PC-3 (cell line): Measurements from ENCODE around the gene C22orf39. TPM values are rescaled to one million over a fixed set of nuclear protein-coding genes. Genes with fewer than 3 reads are reported as not detected.

Experiments used
- ATAC-seq: fragments of 200-7000 bp; cut with Tn5 transposase; 2 replicates; pipeline ENCODE4 v1.9.1; 2020; ENCODE audit warnings: mild to moderate bottlenecking, moderate library complexity
- BruUV-seq: library from RNA; stranded (reverse); fragments of 400-500 nt; replicated peaks from 2 replicates; lab custom pipeline; 2021; lab: Mats Ljungman, UMichigan
- CTCF ChIA-PET: fragments of 300-600 bp; sonication (Branson Sonifier 250); formaldehyde crosslinking; loops from one replicate; lab custom pipeline; 2022; ENCODE audit warnings: antibody characterized with exemption; lab: Charles Lee
- POLR2A ChIA-PET: fragments of 300-600 bp; sonication (Branson Sonifier 250); formaldehyde crosslinking; loops from one replicate; lab custom pipeline; 2022; ENCODE audit warnings: antibody characterized with exemption; ENCODE audit not compliant: unreplicated experiment; lab: Charles Lee
- DNase-seq: peaks from one replicate; pipeline ENCODE4 v3.0.0-alpha.2; 2015
- H2AFZ ChIP-seq: fragments of 300-600 bp; sonication (generic); 2 replicates; pipeline ENCODE4 v1.6.0; 2016; ENCODE audit warnings: antibody characterized with exemption, low read length
- H3F3A ChIP-seq: fragments of 300-600 bp; sonication (generic); one replicate; pipeline ENCODE4 v1.6.0; 2017; ENCODE audit warnings: antibody characterized with exemption, low read length, control low read depth, mild to moderate bottlenecking; ENCODE audit not compliant: unreplicated experiment
- H3K27ac ChIP-seq: fragments of 300-600 bp; sonication (generic); 2 replicates; pipeline ENCODE4 v1.5.1; 2016; ENCODE audit warnings: mild to moderate bottlenecking, low read length
- H3K27me3 ChIP-seq: fragments of 300-600 bp; sonication (generic); 2 replicates; pipeline ENCODE4 v1.6.1; 2016; ENCODE audit warnings: low read length, mixed read lengths
- H3K36me3 ChIP-seq: fragments of 300-600 bp; sonication (generic); 2 replicates; pipeline ENCODE4 v1.6.1; 2016; ENCODE audit warnings: low read depth, mixed run types, low read length, mixed read lengths
- H3K4me1 ChIP-seq: fragments of 300-600 bp; sonication (generic); 2 replicates; pipeline ENCODE4 v1.5.1; 2016; ENCODE audit warnings: low read length; ENCODE audit not compliant: insufficient read depth
- H3K4me2 ChIP-seq: fragments of 300-600 bp; sonication (generic); 2 replicates; pipeline ENCODE4 v1.6.0; 2016; ENCODE audit warnings: low read length
- H3K4me3 ChIP-seq: fragments of 300-600 bp; sonication (generic); 2 replicates; pipeline ENCODE4 v1.5.1; 2016; ENCODE audit warnings: mild to moderate bottlenecking, low read length, mixed read lengths
- H3K79me2 ChIP-seq: fragments of 300-600 bp; sonication (generic); 2 replicates; pipeline ENCODE4 v1.6.1; 2017; ENCODE audit warnings: low read length, mixed read lengths
- H3K9ac ChIP-seq: fragments of 300-600 bp; sonication (generic); 2 replicates; pipeline ENCODE4 v1.6.0; 2016; ENCODE audit warnings: mild to moderate bottlenecking, low read length
- H3K9me2 ChIP-seq: fragments of 300-600 bp; sonication (generic); replicated peaks from 2 replicates; pipeline ENCODE4 v1.6.1; 2016; ENCODE audit warnings: mixed run types, low read length, mixed read lengths
- H3K9me3 ChIP-seq: fragments of 300-600 bp; sonication (generic); 2 replicates; pipeline ENCODE4 v1.6.1; 2016; ENCODE audit warnings: low read length, mixed read lengths
- H4K20me1 ChIP-seq: fragments of 300-600 bp; sonication (generic); 2 replicates; pipeline ENCODE4 v1.6.1; 2016; ENCODE audit warnings: low read length, mixed read lengths
- EZH2 ChIP-seq: fragments of 300-600 bp; sonication (generic); IDR thresholded peaks from one replicate; pipeline ENCODE4 v1.6.1; 2017; ENCODE audit warnings: antibody characterized with exemption, mild to moderate bottlenecking, low read length; ENCODE audit not compliant: unreplicated experiment
- EZH2phosphoT487 ChIP-seq: fragments of 300-600 bp; sonication (generic); IDR thresholded peaks from 2 replicates; pipeline ENCODE4 v1.6.1; 2018; ENCODE audit warnings: mild to moderate bottlenecking, antibody characterized with exemption, low read length, borderline replicate concordance
- intact Hi-C: fragments of 100-400 bp; cut with micrococcal nuclease; formaldehyde crosslinking; loops from 2 replicates; pipeline ENCODE4 v1.9.0; 2023
- total RNA-seq: library from RNA; depleted of rRNA; stranded (reverse); fragments of >200 nt; gene quantifications from 2 replicates; pipeline ENCODE4 v1.2.3, GENCODE V29; 2014
- TF ChIP-seq, protein P1 (sequence below): fragments of 300-600 bp; sonication (generic); conservative IDR thresholded peaks from 2 replicates; pipeline ENCODE4 v1.5.1; 2017; ENCODE audit warnings: antibody characterized with exemption, low read depth, mild to moderate bottlenecking, low read length

Gene C22orf39
- total RNA-seq, 1 experiment from 2014 or later: 25.0 TPM

DNA sequence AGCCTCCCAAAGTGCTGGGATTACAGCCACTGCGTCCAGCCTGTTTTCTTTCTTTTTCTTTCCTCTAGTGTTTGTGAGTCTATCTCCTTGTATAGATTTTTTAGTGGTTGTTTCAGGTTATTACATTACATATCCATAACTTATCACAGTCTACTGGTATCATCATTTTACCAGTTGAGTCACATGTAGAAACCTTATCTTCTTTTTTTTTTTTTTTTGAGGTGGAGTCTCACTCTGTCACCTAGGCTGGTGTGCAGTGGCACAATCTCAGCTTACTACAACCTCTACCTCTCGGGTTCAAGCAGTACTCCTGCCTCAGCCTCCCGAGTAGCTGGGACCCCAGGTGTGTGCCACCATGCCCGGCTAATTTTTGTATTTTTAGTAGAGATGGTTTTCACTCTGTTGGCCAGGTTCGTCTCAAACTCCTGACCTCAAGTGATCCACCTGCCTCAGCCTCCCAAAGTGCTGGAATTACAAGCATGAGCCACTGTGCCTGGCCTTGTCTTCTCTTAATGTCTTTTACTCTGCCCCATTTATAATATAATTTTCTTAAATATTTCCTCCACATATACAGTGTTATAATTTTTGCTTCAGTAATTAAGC, 43.2 kb upstream of the C22orf39 start:
- H3K4me2 ChIP-seq: no peak overlapping the region
- H3K9me2 ChIP-seq: no peaks in the 10 kb centered on the region
- ChIA-PET POLR2A (no interaction called here), CTCF (no interaction called here)
- no peaks in the 10 kb centered on the region for H3K9me3 ChIP-seq
- H3K4me3 ChIP-seq: no peak overlapping the region
- ATAC-seq (no peak), DNase-seq (no peak)
- H3K4me1 ChIP-seq: no peaks in the 10 kb centered on the region
- H3K79me2 ChIP-seq: no peaks in the 10 kb centered on the region
- 0 out of 2 replicates have a peak, but pooled peaks cover 3% of the 10 kb centered on the region for H4K20me1 ChIP-seq
- intact Hi-C loops: loop anchor here (10.0 kb wide), 1 partner anchor 224 kb away; the partner anchor contains the start of gene SEPTIN5
- no peak for TF ChIP-seq EZH2phosphoT487
- TF ChIP-seq EZH2: no peak
- TF ChIP-seq, protein P1, sequence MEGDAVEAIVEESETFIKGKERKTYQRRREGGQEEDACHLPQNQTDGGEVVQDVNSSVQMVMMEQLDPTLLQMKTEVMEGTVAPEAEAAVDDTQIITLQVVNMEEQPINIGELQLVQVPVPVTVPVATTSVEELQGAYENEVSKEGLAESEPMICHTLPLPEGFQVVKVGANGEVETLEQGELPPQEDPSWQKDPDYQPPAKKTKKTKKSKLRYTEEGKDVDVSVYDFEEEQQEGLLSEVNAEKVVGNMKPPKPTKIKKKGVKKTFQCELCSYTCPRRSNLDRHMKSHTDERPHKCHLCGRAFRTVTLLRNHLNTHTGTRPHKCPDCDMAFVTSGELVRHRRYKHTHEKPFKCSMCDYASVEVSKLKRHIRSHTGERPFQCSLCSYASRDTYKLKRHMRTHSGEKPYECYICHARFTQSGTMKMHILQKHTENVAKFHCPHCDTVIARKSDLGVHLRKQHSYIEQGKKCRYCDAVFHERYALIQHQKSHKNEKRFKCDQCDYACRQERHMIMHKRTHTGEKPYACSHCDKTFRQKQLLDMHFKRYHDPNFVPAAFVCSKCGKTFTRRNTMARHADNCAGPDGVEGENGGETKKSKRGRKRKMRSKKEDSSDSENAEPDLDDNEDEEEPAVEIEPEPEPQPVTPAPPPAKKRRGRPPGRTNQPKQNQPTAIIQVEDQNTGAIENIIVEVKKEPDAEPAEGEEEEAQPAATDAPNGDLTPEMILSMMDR: no peak
- H3K9ac ChIP-seq: no peak overlapping the region
- H3F3A ChIP-seq: no peaks in the 10 kb centered on the region
- H2AFZ ChIP-seq: no peak overlapping the region
- no TSS peak for BruUV-seq
- H3K27ac ChIP-seq: no peak overlapping the region
- no peaks in the 10 kb centered on the region for H3K27me3 ChIP-seq
- peaks cover 16% of the 10 kb centered on the region for H3K36me3 ChIP-seq

DNA sequence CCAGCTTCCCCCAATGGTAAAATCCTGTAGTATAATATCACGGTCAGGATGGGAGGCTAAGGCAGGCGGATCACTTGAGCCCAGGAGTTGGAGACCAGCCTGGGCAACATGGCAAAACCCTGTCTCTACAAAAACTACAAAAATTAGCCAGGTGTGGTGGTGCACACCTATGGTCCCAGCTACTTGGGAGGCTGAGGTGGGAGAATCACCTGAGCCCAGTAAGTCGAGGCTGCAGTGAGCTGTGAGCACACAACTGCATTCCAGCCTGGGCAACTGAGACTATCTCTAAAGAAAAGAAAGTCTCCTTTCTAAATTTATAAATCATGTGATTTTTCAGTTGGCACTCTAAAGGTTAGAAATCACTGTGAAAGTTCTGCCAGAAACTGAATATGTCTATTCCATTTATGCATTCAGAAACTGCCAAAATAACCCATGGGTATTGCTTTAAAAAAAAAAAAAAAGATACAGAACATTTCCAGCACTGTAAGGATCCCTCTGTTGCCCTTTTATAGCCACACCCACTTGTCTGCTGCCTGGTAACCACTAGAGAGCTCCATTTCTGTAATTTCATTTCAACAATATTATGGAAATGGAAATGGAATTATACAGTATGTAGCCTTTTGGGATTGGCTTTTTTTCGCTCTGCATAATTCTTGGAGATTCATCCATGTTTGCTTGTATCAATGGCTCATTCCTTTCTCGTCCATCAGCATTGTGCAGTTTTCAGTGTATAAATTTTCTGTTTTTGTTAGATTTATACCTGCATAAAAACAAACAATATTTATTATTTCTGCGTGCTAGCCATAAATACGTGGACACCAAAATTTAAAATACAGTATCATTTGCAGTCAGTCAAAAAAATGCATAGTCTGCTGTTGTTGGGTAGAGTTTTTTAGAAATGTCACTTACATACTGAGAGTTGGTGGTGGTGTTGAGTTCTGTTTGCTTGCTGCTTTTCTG, 41.7 kb upstream of the C22orf39 start:
- 0 out of 2 replicates have a peak, but pooled peaks cover 3% of the 10 kb centered on the region for H4K20me1 ChIP-seq
- H3K9me3 ChIP-seq: no peaks in the 10 kb centered on the region
- H3K36me3 ChIP-seq: peaks cover 19% of the 10 kb centered on the region
- TF ChIP-seq, protein P1: no peak; the same call in 1 of the 2 replicates
- TF ChIP-seq EZH2phosphoT487 (no peak), EZH2 (no peak)
- H2AFZ ChIP-seq: no peak overlapping the region
- H3K27ac ChIP-seq: no peak overlapping the region
- no peaks in the 10 kb centered on the region for H3K79me2 ChIP-seq
- BruUV-seq: no TSS peak
- H3K4me1 ChIP-seq: no peaks in the 10 kb centered on the region
- ChIA-PET CTCF (interaction anchor here (0.6 to 1.4 kb wide), 3 partner anchors 12 to 149 kb away, joined by 4 to 5 read pairs (median 4); no protein-coding TSS in a partner anchor), POLR2A (no interaction called here)
- H3K9ac ChIP-seq: no peak overlapping the region
- H3F3A ChIP-seq: no peaks in the 10 kb centered on the region
- no peaks in the 10 kb centered on the region for H3K27me3 ChIP-seq
- ATAC-seq (peak; percentile 38; the same call in 1 of the 2 replicates), DNase-seq (peak; percentile 13)
- H3K4me2 ChIP-seq: no peak overlapping the region
- no peak overlapping the region for H3K4me3 ChIP-seq
- no peaks in the 10 kb centered on the region for H3K9me2 ChIP-seq
- intact Hi-C loops: no loop called here
